Activated CD8-positive, alpha-beta memory T cell treated with anti-CD3 and anti-CD28 coated beads for 1 hour (primary cell): ENCODE data around the gene RASSF10.

ENCODE experiments used
- DNase-seq, 2 donors: peaks; one replicate each; pipeline ENCODE4 v3.0.0-alpha.2; 2020; ENCODE audit warnings: low read depth in 1 of 2; ENCODE audit errors: extremely low read depth in 1 of 2

Gene RASSF10

DNA sequence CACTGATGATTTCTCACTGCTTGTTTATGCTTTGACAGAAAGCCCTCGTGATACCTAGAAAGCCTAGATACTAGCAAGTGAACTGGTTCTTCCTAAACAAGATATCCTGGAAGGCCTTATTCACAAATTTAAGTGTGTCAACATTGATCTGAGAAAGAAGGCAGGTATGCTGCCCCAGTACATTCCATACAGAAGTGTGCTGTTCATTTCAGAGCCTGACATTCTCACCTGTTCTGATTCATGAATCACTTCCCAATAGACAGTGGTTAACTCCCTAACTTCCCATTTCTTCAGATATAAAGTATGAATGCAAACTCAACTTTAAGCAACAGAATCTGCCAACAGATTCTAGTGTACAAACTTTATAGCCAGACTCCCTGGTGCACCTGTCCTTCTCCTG, 15.5 kb upstream of the RASSF10 start:
- DNase-seq, result no peak

DNA sequence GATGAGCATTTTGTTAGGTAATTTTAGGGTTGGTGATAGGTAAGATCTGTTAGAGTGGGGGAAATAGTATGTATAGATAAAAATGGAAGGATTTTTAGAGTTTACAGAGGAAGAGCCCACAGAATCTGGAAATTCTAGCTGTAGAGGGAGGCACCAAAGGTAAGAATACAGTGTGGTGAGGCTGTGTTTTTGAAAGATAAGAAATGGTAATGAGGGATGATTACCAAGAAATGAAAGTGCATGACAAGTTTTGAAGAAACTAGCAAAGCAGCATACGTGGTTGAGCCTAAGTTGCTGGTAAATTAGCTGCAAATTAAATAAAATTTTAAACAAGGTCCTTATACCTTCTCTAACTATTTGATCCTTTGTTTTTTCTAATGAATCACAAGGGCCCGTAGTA, 14.6 kb upstream of the RASSF10 start:
- DNase-seq, result no peak

DNA sequence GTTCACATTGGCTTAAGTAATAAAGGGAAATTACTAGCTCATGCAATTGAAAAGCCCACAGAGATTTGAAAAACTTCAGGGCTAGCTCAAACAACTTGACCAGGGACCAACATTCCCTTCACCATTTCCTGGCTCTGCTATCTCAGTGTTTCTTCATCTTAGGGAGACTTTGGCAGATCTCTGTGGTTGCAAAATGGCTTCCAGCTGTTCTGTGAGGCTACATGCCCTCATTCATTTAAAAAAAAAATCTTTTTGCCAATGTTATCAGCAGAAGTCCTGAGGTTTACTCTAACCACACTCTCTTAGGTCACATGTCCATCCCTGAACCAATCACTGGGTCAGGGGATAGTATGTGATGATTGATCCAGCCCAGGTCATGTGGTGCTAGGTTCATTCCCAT, 13.9 kb upstream of the RASSF10 start:
- no peak for DNase-seq

DNA sequence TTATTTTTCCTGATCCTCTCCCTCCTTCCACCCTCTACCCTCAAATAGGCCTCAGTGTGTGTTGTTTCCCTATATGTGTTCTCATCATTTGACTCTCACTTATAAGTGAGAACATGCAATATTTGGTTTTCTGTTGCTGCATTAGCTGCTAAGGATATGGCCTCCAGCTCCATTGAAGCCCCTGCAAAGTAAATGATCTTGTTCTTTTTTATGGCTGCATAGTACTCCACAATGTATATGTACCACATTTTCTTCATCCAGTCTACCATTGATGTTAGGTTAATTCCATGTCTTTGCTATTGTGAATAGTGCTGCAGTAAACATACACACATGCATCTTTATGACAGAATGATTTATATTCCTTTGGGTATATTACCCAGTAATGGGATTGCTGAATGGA, 13.3 kb upstream of the RASSF10 start:
- DNase-seq, result no peak

DNA sequence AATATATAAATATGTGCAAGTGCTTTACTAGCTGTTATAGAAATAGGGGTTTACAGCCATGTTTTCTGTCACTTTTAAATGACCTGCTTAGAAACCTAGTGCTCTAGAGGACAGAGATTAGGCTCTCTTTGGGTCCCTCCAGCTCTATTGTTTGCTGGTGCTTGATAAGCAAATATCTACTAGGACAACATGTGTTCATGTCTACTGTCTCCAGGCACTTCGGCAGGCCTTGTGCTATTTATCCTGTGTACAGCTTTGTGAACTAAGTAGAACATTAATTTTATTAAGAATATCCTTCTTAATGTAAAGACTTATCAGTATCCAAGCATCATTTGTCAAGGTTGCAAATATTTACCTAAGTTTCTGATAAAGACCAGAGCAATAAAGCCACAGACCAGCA, 11.9 kb upstream of the RASSF10 start:
- no peak for DNase-seq

DNA sequence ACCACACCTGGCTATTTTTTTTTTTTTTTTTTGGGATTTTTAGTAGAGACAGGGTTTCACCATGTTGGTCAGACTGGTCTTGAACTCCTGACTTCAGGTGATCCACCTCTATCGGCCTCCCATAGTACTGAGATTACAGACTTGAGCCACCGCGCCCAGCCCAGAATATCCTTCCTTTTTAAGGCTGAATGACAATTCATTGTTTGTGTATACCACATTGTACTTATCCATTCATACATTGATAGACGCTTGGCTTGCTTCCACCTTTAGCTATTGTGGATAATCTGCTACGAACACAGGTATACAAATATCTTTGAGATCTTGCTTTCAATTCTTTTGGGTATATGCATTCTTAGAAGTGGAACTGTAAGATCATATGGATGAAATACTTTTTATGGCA, 10.8 kb upstream of the RASSF10 start:
- DNase-seq, result no peak

DNA sequence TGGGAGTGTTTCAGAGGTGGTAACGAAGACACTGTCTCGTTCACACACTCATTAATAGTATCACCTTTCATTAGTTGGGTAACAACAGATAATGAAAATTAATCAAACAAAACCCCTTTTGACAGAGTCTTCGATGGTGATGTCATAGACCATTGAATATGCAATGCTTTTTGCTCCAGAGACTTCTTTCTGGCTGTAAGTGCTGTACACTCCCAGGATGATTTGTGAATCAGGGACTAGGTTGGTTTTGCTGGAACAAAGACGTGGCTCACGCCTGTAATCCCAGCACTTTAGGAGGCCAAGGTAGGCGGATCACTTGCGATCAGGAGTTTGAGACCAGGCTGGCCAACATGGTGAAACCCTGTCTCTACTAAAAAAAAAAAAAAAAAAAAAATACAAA, 9.5 kb upstream of the RASSF10 start:
- DNase-seq, result no peak

DNA sequence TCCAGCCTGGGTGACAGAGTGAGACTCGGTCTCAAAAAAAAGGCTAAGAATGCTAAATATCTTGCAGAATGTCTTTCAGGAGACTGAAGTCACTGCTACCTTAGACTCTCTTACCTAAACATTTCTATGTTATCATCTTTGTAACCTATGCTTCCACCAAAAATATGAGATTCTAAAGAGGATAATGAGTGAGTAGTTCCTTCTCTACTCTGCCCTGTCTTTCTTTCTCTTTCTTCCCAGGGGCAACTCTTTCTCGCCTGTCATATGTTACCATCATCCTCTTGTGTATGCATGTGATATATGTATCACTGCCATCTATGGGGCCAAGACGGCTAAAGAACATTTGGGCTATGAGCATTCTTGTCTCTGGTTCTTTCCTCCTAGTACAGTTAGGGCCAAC, 9.0 kb upstream of the RASSF10 start:
- DNase-seq, result no peak

DNA sequence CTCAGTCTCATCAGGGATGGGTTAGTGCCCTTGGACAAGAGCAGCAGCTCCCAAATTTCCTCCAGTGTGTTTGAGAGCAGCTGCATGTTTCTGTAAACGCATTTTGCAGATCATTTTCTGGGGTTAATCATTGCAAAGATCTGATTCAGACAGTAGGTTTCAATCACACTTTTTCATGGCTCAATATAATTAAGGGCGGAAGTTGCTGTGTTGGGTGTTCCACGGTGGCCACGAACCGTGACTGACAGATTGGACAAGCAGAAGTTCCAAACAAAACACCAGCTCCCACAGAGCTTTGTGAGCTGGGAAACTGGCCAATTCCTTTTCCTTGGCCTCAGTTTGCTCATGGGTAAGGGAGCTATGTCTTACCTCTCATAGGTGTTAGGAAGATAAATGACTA, 8.4 kb upstream of the RASSF10 start:
- no peak for DNase-seq

DNA sequence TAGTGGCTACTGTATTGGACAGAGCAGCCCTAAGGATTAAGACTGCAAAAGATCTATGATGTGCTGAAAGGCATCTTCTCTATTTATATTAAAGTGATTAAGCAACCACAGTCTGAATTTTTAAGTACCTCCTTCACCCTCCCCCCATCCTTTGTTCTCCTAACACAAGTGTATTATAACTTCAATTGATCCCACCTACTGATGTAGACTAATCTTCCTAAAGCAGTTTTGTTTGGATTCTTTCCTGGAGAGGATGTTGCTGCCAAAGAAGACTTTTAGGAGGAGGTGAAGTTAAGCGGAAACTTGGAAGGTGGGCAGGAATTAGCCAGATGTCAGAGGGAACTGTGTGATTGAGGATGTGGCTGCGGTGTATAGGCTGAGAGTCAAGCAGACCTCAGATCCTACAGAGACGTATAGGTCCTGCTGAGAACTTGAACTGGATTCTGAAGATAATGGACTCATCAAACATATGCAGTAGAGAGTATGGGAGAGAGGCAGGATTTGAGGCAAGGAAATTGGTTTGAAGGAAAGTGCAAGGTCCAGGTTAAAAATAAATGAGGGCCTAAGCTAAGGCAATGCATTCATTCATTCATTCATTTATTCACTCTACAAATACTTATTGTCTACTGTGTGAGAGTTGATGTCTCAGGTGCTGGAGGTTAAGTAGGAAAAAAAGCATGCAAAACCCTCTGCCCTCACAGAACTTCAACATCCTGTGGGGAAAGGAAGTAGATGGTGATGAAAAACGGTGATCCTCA, 5.2 kb upstream of the RASSF10 start:
- DNase-seq, result no peak

DNA sequence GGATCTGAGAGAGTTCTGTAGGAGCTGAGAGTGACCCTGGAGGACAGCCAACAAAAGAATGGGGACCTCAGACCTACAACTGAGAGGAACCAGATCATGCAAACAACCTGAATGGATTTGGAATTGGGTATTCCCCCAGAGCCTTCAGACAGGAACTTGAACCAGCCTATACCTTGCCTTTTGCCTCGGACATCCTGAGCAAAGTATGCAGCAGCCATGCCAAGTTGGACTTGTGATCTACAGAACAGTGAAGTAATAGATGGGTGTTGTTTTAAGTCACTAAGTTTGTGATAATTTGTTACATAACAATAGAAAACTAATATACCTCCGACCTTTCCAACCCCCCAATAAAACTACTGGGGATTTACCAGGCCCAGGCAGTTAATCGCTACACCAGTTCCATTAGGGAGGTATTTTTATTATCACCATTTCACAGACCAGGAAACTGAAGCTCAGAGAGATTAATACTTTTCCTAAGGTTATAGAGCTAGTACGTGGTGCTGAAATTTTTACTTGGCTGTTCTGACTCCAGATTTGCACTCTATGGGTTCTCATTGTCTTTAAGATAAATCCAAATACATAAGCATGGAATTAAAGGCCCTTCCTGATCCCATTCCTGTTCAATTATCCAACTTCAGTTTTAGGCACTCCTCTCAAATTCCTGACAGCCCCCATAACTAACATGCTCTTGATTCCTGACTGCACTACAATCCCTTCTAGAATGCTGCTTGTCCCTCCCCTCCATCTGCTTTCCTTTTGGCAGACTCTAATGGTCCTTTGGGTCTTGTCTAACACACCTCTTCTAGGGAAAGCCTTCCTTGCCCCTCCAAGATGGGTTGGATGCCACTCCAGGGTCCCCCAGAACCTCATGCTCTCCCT, 1.7 kb upstream of the RASSF10 start:
- no peak for DNase-seq

DNA sequence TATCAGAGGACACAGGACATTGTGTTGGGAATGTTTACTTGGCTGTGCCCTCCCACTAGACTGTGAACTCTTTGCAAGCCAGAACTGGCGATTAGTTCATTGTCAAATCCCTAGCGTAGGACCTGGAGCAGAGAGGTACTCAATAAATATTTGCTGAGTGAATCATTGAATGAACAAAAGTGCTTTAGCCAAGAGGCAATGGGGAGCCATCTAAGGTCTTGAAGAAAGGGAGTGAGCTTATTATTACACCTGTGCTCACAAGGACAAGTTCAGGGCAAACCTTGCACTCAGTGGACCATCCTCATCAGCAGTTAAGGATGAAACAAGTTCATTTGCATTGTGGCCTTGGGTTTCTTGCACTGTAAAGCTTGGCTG, 1.1 kb upstream of the RASSF10 start:
- DNase-seq, result no peak

DNA sequence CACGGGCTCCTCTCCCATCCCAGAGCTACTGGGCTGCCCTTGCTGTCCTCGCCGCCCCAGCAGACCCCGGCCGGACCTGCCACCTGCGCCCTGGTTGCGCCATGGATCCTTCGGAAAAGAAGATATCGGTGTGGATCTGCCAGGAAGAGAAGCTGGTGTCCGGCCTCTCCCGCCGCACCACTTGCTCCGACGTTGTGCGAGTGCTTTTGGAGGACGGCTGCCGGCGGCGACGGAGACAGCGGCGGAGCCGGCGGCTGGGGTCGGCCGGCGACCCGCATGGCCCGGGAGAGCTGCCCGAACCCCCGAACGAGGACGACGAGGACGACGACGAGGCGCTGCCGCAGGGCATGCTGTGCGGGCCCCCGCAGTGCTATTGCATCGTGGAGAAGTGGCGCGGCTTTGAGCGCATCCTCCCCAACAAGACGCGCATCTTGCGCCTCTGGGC, 382 bp downstream of the RASSF10 start:
- no peak for DNase-seq

DNA sequence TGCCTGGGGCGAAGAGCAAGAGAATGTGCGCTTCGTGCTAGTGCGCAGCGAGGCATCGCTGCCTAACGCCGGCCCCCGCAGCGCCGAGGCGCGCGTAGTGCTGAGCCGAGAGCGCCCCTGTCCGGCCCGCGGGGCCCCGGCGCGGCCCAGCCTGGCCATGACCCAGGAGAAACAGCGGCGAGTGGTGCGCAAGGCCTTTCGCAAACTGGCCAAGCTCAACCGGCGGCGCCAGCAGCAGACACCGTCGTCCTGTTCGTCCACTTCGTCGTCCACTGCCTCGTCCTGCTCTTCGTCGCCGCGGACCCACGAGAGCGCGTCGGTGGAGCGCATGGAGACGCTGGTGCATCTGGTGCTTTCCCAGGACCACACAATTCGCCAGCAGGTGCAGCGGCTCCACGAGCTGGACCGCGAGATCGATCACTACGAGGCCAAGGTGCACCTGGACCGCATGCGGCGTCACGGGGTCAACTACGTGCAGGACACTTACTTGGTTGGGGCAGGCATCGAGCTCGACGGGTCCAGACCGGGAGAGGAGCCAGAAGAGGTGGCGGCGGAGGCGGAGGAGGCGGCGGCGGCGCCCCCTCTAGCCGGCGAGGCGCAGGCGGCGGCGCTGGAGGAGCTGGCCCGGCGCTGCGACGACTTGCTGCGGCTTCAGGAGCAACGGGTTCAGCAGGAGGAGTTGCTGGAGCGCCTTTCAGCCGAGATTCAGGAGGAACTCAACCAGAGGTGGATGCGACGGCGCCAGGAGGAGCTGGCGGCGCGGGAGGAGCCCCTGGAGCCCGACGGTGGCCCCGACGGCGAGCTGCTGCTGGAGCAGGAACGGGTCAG, 1.0 kb downstream of the RASSF10 start:
- no peak for DNase-seq

DNA sequence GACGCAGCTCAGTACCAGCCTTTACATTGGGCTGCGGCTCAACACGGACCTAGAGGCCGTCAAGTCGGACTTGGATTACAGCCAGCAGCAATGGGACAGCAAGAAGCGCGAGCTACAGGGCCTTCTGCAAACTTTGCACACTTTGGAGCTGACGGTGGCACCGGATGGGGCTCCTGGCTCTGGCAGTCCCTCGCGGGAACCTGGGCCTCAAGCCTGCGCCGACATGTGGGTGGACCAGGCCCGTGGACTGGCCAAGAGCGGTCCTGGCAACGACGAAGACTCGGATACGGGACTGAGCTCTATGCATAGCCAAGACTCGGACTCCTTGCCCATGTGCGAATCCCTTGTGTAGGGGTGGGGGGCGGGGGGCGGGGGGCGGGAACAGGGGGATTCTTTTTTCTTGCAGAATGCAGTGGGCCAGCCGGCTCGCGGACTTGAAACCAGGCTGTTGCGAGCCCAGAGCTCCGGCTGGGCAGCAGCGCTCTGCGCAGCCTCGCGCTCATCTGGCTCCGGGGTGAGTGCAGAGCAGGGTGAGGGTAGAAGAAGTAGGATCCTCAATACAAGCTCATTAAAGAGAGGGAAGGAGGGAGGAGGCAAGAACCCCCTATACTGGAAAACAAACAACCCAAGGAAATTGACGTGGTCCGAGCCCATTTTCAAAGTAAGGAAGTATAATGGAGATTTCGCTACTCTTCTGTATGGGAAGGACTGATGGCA, 1.8 kb downstream of the RASSF10 start:
- no peak for DNase-seq

DNA sequence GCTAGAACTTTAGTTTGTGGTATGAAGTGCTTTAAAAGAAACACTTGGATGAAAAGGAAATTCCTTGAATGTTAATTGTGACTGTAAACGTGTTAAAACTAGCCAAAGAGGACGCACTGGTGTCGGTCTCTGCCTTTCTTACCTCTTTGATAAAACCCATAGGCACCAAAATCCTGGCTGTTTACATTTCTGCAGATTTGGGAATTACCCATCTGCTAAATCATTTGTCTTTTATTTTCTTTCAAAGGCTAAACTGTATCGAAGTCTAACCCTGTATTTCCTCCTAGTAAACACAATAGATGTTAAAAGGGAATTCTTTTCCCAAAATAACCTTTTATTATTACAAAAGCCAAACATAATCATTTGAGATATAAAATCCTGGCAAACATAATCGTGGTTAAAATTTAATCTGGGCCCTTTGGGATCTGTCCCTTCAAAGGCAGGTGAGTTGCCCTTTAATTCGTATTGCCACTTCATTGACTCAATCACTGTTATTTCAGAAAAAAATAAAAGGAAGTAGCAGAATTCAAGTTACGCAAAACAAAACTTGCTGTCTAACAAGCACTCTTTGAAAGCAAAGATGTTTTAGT, 2.4 kb downstream of the RASSF10 start:
- no peak for DNase-seq

DNA sequence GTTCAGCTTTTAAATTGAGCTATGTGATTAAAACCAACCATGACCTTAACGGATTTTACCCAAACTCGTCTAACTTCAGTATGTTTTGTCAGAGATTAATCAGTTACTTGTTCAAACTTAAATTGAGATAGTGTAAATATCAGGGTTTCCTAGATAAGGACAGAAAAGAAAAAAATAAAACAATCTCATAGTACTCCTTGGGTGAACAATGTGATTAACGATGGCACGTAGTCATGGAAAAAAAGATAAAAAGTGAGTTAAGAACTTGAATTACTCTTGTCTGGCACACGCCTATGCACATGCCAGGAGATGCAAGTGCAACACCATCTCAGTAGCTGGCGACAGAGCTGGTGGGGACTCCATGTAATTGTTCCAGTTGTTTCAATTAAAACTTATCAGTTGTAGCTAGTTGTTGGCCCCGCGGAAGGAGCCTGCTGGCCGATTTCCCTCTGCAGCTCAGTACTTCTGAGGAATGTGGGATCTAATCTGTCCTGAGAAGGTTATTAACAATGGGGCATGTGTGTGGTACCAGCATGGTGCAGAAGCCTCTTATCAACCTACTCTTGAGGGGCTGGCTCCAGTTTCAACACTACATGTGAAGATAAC, 3.0 kb downstream of the RASSF10 start:
- DNase-seq, result no peak

DNA sequence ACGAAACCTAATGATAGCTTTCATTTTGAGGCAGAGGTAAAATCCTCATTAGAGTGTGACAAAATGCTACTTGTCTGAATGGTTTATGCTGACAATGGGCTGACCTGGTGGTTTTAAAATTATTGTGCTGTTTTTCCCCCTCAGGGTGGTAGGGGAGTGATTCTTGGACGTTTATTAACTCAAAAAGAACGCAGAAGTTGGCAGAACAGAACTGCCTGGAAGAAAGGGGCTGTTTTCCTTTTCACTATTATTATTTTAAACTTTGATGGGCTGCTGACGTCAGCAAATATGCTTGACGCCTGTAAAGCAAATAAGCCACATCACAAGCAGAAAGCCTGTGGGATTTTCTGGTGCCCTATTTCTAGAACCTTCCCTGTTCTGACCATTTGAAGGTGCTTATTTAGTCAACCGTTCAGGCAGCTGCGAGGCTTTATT, 4.0 kb downstream of the RASSF10 start:
- no peak for DNase-seq

DNA sequence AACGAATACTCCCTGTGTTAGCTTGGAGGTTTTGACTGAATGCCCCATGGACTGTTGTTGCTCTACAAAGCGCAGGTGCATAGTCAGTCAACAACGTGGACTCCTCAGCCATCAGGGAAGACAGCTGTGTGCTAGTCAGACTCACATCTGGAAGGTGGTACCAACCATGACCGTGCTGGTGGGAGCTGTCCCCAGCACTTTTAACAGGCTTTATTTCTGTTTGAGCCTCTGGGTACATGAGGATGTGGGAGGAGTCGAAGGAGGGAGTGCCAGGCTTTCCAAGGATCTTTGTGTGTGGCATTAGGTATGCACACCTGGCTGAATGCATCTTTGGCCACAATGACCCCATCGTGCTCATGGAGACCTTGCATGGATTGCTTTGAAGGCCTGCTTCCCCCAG, 6.6 kb downstream of the RASSF10 start:
- DNase-seq, result no peak

DNA sequence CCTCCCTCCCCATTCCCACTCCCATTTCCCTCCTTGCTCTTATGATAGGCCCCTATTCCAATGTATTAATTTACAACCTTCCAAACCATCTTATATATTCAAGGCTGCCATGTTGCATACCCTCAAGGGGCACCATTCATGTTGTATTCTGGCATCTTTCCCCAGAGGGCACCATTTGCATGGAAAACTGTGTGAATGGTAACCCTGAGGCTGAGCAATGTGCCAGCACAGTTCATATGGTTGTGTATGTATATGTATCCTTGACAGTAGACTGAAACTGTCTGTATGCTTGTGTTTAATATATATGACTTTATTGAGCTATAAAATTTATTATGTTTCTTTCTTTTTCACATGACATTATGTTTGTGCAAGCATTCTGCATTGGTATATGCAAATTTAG, 7.3 kb downstream of the RASSF10 start:
- DNase-seq, result no peak
